ENCODE measurements around the gene SLCO4A1.

Gene SLCO4A1, protein sequence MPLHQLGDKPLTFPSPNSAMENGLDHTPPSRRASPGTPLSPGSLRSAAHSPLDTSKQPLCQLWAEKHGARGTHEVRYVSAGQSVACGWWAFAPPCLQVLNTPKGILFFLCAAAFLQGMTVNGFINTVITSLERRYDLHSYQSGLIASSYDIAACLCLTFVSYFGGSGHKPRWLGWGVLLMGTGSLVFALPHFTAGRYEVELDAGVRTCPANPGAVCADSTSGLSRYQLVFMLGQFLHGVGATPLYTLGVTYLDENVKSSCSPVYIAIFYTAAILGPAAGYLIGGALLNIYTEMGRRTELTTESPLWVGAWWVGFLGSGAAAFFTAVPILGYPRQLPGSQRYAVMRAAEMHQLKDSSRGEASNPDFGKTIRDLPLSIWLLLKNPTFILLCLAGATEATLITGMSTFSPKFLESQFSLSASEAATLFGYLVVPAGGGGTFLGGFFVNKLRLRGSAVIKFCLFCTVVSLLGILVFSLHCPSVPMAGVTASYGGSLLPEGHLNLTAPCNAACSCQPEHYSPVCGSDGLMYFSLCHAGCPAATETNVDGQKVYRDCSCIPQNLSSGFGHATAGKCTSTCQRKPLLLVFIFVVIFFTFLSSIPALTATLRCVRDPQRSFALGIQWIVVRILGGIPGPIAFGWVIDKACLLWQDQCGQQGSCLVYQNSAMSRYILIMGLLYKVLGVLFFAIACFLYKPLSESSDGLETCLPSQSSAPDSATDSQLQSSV

DNA sequence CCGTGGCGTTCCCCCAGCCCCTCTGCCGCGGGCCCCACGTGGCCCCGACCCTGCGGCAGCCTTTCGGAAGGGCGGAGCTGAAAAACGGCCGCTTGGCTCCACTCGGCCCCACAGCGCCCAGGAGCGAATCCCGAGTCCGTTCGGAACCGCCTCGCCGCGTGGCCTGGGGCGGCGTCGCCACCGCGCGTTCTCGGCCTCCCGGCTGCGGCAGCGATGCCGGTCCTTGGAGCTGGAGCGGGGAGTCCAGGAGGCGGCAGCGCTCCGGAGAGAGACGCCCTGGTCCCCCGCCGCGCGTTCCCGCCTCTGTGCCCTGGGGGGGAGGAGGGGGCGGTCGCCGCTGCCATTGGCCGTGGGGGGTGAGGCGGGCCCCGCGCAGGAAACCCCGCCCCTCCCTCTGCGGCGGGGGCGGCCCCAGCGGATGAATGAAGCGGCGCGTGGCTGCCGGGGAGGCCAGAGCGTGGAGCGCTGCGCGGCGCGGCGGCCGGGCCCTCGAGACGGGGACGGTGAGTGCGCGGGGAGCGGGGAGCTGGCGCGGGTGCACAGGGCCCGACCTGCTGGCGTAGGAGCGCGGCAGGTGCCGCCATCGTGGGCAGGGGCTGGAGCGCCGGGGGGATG is at the start of gene SLCO4A1:
TSS of gene SLCO4A1 (plus strand) at position 453 of the 615 bp plus-strand sequence. CDS start 13,952 bp downstream, outside the sequence.
- DNase-seq: peak; percentile 81
- no peaks in the 10 kb centered on the region for H3K9me3 Mint-ChIP-seq
- H3K27ac Mint-ChIP-seq: no peak within 1 kb of the TSS
- H3K36me3 Mint-ChIP-seq (ENCODE audit: low read depth): no peaks in the 10 kb centered on the region
- TF ChIP-seq, protein P1, sequence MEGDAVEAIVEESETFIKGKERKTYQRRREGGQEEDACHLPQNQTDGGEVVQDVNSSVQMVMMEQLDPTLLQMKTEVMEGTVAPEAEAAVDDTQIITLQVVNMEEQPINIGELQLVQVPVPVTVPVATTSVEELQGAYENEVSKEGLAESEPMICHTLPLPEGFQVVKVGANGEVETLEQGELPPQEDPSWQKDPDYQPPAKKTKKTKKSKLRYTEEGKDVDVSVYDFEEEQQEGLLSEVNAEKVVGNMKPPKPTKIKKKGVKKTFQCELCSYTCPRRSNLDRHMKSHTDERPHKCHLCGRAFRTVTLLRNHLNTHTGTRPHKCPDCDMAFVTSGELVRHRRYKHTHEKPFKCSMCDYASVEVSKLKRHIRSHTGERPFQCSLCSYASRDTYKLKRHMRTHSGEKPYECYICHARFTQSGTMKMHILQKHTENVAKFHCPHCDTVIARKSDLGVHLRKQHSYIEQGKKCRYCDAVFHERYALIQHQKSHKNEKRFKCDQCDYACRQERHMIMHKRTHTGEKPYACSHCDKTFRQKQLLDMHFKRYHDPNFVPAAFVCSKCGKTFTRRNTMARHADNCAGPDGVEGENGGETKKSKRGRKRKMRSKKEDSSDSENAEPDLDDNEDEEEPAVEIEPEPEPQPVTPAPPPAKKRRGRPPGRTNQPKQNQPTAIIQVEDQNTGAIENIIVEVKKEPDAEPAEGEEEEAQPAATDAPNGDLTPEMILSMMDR (IDR thresholded peaks at IDR 0.05): no peak
- peaks cover 92% of the 10 kb centered on the region for H3K27me3 Mint-ChIP-seq (ENCODE audit: low read depth, poor library complexity)
- peak within 1 kb of the TSS; percentile 71 for H3K4me3 Mint-ChIP-seq
- H3K4me1 Mint-ChIP-seq: peaks cover 32% of the 10 kb centered on the region

DNA sequence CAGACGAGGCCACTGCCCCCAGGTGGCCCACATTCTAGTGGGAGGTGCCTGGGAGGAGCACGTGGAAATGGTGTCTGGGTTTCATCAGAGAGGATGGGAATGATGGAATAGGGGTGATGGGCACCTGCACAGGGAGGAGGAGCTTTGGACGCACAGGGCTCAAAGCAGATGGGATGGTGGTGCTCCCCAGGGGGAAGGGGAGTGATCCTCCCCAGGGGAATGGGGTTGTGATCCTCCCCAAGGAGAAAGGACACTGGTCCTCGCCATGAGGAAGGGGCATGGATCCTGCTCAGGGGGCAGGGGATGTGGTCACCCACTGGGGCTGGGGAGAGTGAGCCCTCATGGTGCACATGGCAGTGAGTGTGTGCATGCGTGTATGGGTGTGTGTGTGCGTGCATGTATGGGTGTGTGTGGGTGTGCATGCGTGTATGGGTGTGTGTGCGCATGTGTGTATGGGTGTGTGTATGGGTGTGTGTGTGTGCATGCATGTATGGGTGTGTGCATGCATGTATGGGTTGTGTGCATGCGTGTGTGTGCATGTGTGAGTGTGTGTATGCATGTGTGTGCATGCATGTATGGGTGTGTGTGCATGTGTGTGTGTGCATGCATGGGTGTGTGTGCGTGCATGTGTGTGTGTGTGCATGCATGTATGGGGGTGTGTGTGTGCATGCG is 49.7 kb upstream of the SLCO4A1 start:
- Mint-ChIP-seq H3K4me3 (no peak overlapping the region), H3K27ac (no peak overlapping the region), H3K27me3 (ENCODE audit: low read depth, poor library complexity) (peaks cover 40% of the 10 kb centered on the region), H3K9me3 (no peaks in the 10 kb centered on the region), H3K36me3 (ENCODE audit: low read depth) (no peaks in the 10 kb centered on the region), H3K4me1 (no peaks in the 10 kb centered on the region)
- TF ChIP-seq, protein P1 (IDR thresholded peaks at IDR 0.05): no peak
- DNase-seq: no peak

DNA sequence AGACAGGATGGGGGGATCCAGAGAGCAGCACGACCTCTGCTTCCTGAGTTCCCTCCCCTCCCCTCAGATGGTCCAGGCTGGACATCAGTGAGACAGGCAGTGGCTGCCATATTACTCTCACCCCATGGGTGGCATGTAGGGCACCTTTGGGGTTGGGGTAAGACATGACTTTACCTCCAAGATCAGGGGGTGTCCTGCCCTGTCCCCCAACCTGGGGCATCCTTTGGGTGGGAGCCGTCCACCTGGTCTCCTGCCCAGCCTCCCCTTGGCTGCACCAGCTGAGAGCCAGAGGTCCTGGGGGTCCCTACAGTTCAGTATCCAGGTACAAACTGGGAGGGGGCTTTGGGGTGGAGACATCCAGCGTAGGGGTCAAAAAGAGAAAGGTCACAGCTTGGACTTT is 48.7 kb upstream of the SLCO4A1 start:
- Mint-ChIP-seq H3K27me3 (ENCODE audit: low read depth, poor library complexity) (peaks cover 50% of the 10 kb centered on the region), H3K36me3 (ENCODE audit: low read depth) (no peaks in the 10 kb centered on the region), H3K4me3 (no peak overlapping the region), H3K9me3 (no peaks in the 10 kb centered on the region), H3K27ac (no peak overlapping the region), H3K4me1 (no peaks in the 10 kb centered on the region)
- TF ChIP-seq, protein P1 (IDR thresholded peaks at IDR 0.05): no peak
- DNase-seq: no peak

DNA sequence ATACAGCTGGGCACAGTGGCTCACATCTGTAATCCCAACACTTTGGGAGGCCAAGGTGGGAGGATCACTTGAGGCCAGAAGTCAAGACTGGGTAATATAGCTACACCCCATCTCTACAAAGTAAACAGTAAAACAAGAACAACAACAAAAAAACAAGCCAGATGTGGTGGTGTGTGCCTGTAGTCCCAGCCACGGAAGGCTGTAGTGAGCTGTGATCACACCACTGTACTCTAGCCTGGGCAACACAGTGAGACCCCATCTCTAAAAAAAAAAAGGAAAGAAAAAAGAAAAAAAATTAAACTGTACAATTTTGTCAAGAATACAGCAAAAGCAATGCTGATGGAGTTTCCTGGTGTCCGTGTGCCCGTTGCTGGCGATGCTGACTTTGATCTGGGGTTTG is 47.2 kb upstream of the SLCO4A1 start:
- H3K27me3 Mint-ChIP-seq (ENCODE audit: low read depth, poor library complexity): peaks cover 58% of the 10 kb centered on the region
- H3K27ac Mint-ChIP-seq: no peak overlapping the region
- no peak overlapping the region for H3K4me3 Mint-ChIP-seq
- DNase-seq: no peak
- no peaks in the 10 kb centered on the region for H3K36me3 Mint-ChIP-seq (ENCODE audit: low read depth)
- no peaks in the 10 kb centered on the region for H3K9me3 Mint-ChIP-seq
- no peaks in the 10 kb centered on the region for H3K4me1 Mint-ChIP-seq
- TF ChIP-seq, protein P1 (IDR thresholded peaks at IDR 0.05): no peak

DNA sequence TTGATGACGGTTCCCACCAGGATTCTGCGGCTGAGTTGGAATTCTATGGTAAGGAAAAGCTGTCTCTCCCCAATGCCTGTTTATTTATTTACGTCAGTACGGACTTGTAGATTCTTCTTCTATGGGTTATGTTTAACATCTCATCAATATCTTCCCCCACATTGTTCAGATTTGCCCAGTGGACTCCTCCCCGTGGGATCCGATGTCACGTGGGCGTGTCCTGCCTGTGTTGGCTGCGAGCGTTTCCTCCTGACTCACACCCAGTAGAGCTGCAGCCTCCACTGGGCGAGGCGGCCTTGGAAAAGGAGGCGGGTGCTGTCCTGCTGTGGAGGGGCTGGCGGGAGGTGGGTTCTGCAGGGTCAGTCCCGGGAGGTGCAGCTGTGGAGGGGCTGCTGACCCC is 46.8 kb upstream of the SLCO4A1 start:
- peak; percentile 35 for DNase-seq
- H3K4me1 Mint-ChIP-seq: no peaks in the 10 kb centered on the region
- H3K27ac Mint-ChIP-seq: no peak overlapping the region
- H3K9me3 Mint-ChIP-seq: no peaks in the 10 kb centered on the region
- TF ChIP-seq, protein P1 (IDR thresholded peaks at IDR 0.05): no peak
- H3K36me3 Mint-ChIP-seq (ENCODE audit: low read depth): no peaks in the 10 kb centered on the region
- H3K4me3 Mint-ChIP-seq: no peak overlapping the region
- peaks cover 58% of the 10 kb centered on the region for H3K27me3 Mint-ChIP-seq (ENCODE audit: low read depth, poor library complexity)
